Measurements from ENCODE around the gene HERC2. TPM values are rescaled to one million over a fixed set of nuclear protein-coding genes. Genes with fewer than 3 reads are reported as not detected.

HERC2 gene
- total and polyA plus RNA-seq, 2 experiments from 2014 or later = 37.7 to 64.4 TPM

DNA sequence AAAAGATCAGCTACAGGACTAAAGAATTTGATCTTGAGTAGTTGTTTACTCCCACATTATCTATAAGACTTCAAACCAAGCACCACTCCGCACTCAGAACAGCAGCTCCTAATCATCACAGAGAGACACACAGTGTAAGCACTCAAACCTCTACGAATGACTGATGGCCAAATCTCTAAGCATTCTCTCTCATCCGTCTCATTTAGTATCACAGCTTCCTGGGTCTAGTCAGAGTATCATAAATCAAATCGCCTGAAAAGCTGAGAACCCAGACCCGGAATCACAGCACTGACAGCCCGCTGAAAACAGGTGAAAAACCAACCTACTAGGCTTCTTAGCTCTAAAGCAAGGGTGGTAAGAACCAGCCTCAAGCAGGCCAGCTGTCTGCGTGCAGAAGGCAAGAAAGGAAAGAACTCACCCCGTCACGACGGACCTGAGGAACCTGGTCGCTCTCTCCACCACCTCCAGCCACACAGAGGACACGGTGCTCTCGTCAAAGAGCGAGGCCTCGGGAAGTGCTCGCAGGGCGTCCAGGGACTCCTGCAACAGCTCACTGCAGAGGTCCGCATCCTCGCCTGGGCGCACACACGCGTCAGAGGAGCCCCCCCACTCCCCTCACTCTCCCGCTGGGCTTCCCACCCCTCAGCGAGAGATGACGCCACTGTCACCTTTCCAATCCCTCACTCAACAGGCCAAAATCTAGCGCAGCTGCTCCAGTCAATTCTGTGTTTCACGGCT, 47.9 kb downstream of the HERC2 start:
- Histone ChIP-seq H3K27me3 (no peaks in the 10 kb centered on the region), H3K4me1 (ENCODE audit: low read depth) (no peaks in the 10 kb centered on the region), H3K36me3 (peaks cover 17% of the 10 kb centered on the region), H3K27ac (peak overlapping the region; percentile 42), H3K4me3 (no peak overlapping the region), H3K9me3 (ENCODE audit: low read depth) (no peaks in the 10 kb centered on the region)
- peak in 1 of 2 donors; percentile 11 for DNase-seq (ENCODE audit: low read depth in 1 of 2, low spot score in 1 of 2)
- no peak for TF ChIP-seq CTCF (IDR thresholded peaks at IDR 0.05; ENCODE audit: low read depth, low read length)

- H3K27ac ChIP-seq = peak overlapping the region; percentile 42
- peak; percentile 44 to 51 for DNase-seq (ENCODE audit: low read depth in 1 of 2, low spot score in 1 of 2)
- TF ChIP-seq CTCF (IDR thresholded peaks at IDR 0.05; ENCODE audit: low read depth, low read length) = peak; percentile 43
- no peak overlapping the region for H3K4me3 ChIP-seq
- H3K9me3 ChIP-seq (ENCODE audit: low read depth) = no peaks in the 10 kb centered on the region
- H3K27me3 ChIP-seq = no peaks in the 10 kb centered on the region
- peaks cover 23% of the 10 kb centered on the region for H3K36me3 ChIP-seq
- no peaks in the 10 kb centered on the region for H3K4me1 ChIP-seq (ENCODE audit: low read depth)
Observed at GRCh38 chr15:28273468-28273867, 48.5 kb downstream of the HERC2 start.

DNA sequence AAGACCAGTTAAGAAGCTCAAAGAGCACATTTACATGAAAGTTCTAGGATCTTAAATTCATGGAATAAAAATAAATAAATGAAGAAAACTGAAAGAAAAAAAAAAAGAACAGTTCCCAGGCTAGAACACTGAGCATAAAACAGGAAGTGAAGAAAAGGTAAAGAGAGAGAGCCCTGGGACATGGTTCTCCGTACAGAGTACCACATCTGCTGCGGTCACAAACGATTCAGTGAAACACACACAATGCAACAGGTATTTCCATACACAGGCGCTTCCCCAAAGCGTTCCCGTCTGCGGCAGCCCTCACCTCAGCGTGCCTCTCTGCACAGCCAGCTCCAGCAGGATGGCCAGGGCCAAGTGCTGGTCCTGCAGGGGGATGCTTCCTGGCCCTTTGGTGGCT, 49.4 kb downstream of the HERC2 start:
- no peak overlapping the region for H3K4me3 ChIP-seq
- no peak for DNase-seq (ENCODE audit: low read depth in 1 of 2, low spot score in 1 of 2)
- H3K4me1 ChIP-seq (ENCODE audit: low read depth) = no peaks in the 10 kb centered on the region
- H3K27ac ChIP-seq = no peak overlapping the region
- peaks cover 31% of the 10 kb centered on the region for H3K36me3 ChIP-seq
- TF ChIP-seq CTCF (IDR thresholded peaks at IDR 0.05; ENCODE audit: low read depth, low read length) = no peak
- H3K27me3 ChIP-seq = no peaks in the 10 kb centered on the region
- H3K9me3 ChIP-seq (ENCODE audit: low read depth) = no peaks in the 10 kb centered on the region

- no peak for DNase-seq (ENCODE audit: low read depth in 1 of 2, low spot score in 1 of 2)
- H3K36me3 ChIP-seq = peaks cover 37% of the 10 kb centered on the region
Observed at GRCh38 chr15:28271697-28272260, 50.2 kb downstream of the HERC2 start.

GRCh38 chr15:28269097-28269496, 52.9 kb downstream of the HERC2 start:
- peaks cover 53% of the 10 kb centered on the region for H3K36me3 ChIP-seq
- DNase-seq (ENCODE audit: low read depth in 1 of 2, low spot score in 1 of 2) = no peak

More at GRCh38 chr15:28271697-28272260, 50.2 kb downstream of the HERC2 start:
- no peak overlapping the region for H3K4me3 ChIP-seq
- no peak overlapping the region for H3K27ac ChIP-seq
- no peaks in the 10 kb centered on the region for H3K9me3 ChIP-seq (ENCODE audit: low read depth)
- H3K4me1 ChIP-seq (ENCODE audit: low read depth) = no peaks in the 10 kb centered on the region
- no peak for TF ChIP-seq CTCF (IDR thresholded peaks at IDR 0.05; ENCODE audit: low read depth, low read length)
- H3K27me3 ChIP-seq = no peaks in the 10 kb centered on the region

More at GRCh38 chr15:28269097-28269496, 52.9 kb downstream of the HERC2 start:
- H3K27me3 ChIP-seq = no peaks in the 10 kb centered on the region
- H3K27ac ChIP-seq = no peak overlapping the region
- no peaks in the 10 kb centered on the region for H3K4me1 ChIP-seq (ENCODE audit: low read depth)
- TF ChIP-seq CTCF (IDR thresholded peaks at IDR 0.05; ENCODE audit: low read depth, low read length) = no peak
- H3K4me3 ChIP-seq = no peak overlapping the region
- H3K9me3 ChIP-seq (ENCODE audit: low read depth) = no peaks in the 10 kb centered on the region

Measured in cardiac muscle cell (in vitro differentiated cells and primary cell).